GM23338 (cell line): ENCODE data around the gene ATG4A. TPM values are rescaled to one million over a fixed set of nuclear protein-coding genes. Genes with fewer than 3 reads are reported as not detected.

Experiments used
- ATAC-seq: fragments of 200-7000 bp; cut with Tn5 transposase; 3 replicates; pipeline ENCODE4 v1.9.1; 2020
- DNase-seq: peaks from one replicate; pipeline ENCODE4 v3.0.0-alpha.2; 2015; ENCODE audit warnings: low spot score
- H2AFZ ChIP-seq: fragments of 200-600 bp; sonication (generic); 2 replicates; pipeline ENCODE4 v1.8.0; 2016; ENCODE audit warnings: antibody characterized with exemption, mild to moderate bottlenecking, moderate library complexity
- H3F3A ChIP-seq: fragments of 200-600 bp; sonication (generic); replicated peaks from 2 replicates; pipeline ENCODE4 v1.8.0; 2017; ENCODE audit warnings: antibody characterized with exemption, mixed run types, low read depth
- H3K27ac ChIP-seq: fragments of 200-600 bp; sonication (generic); 2 replicates; pipeline ENCODE4 v1.6.1; 2016; ENCODE audit warnings: low read depth
- H3K27me3 ChIP-seq: fragments of 200-600 bp; sonication (generic); 2 replicates; pipeline ENCODE4 v1.8.0; 2016; ENCODE audit warnings: mild to moderate bottlenecking, mixed run types, moderate library complexity; ENCODE audit not compliant: insufficient read depth
- H3K36me3 ChIP-seq: fragments of 200-600 bp; sonication (generic); 2 replicates; pipeline ENCODE4 v1.8.0; 2016; ENCODE audit warnings: mild to moderate bottlenecking; ENCODE audit not compliant: insufficient read depth
- H3K4me1 ChIP-seq: fragments of 200-600 bp; sonication (generic); 2 replicates; pipeline ENCODE4 v1.8.0; 2016; ENCODE audit warnings: mild to moderate bottlenecking, moderate library complexity; ENCODE audit not compliant: insufficient read depth
- H3K4me2 ChIP-seq: fragments of 200-600 bp; sonication (generic); 2 replicates; pipeline ENCODE4 v1.7.1; 2017; ENCODE audit warnings: mixed run types
- H3K4me3 ChIP-seq: fragments of 200-600 bp; sonication (generic); 2 replicates; pipeline ENCODE4 v1.6.1; 2016; ENCODE audit warnings: mixed run types
- H3K79me2 ChIP-seq: fragments of 200-600 bp; sonication (generic); replicated peaks from 2 replicates; pipeline ENCODE4 v1.8.0; 2017; ENCODE audit warnings: mild to moderate bottlenecking; ENCODE audit not compliant: insufficient read depth
- H3K9me2 ChIP-seq: fragments of 200-600 bp; sonication (generic); 2 replicates; pipeline ENCODE4 v1.8.0; 2017; ENCODE audit not compliant: insufficient read depth
- H4K20me1 ChIP-seq: fragments of 200-600 bp; sonication (generic); replicated peaks from 2 replicates; pipeline ENCODE4 v1.8.0; 2017; ENCODE audit warnings: mild to moderate bottlenecking; ENCODE audit not compliant: insufficient read depth
- H3K27ac Mint-ChIP-seq: 2 replicates; pipeline ENCODE4 v1.8.0; 2020; ENCODE audit warnings: inconsistent platforms, mild to moderate bottlenecking, moderate library complexity, mixed read lengths
- H3K27me3 Mint-ChIP-seq: 3 replicates; pipeline ENCODE4 v1.8.0; 2022; ENCODE audit warnings: low read depth, mild to moderate bottlenecking, moderate library complexity, mixed read lengths, inconsistent platforms; ENCODE audit not compliant: insufficient read depth, poor library complexity
- H3K36me3 Mint-ChIP-seq: 3 replicates; pipeline ENCODE4 v1.8.0; 2021; ENCODE audit warnings: low read depth, mild to moderate bottlenecking, inconsistent platforms, moderate library complexity, mixed read lengths
- H3K4me1 Mint-ChIP-seq: 3 replicates; pipeline ENCODE4 v1.8.0; 2020; ENCODE audit warnings: mild to moderate bottlenecking, inconsistent platforms, mixed read lengths
- H3K4me3 Mint-ChIP-seq: 3 replicates; pipeline ENCODE4 v1.8.0; 2021; ENCODE audit warnings: moderate library complexity, mild to moderate bottlenecking, inconsistent platforms, mixed read lengths
- H3K9me3 Mint-ChIP-seq: 3 replicates; pipeline ENCODE4 v1.8.0; 2020; ENCODE audit warnings: moderate library complexity, mild to moderate bottlenecking, inconsistent platforms, mixed read lengths
- CREB1 ChIP-seq: fragments of 250-450 bp; sonication (Bioruptor Pico); IDR thresholded peaks from 2 replicates; pipeline ENCODE4 v1.5.0; 2020; ENCODE audit warnings: low read depth, mild to moderate bottlenecking, moderate library complexity
- ETS1 ChIP-seq: IDR thresholded peaks from 2 replicates; pipeline ENCODE4 v1.6.1; 2016; ENCODE audit warnings: antibody characterized with exemption
- EZH2 ChIP-seq: fragments of 200-600 bp; sonication (generic); IDR thresholded peaks from one replicate; pipeline ENCODE4 v1.8.0; 2017; ENCODE audit warnings: antibody characterized with exemption, mild to moderate bottlenecking, low read depth; ENCODE audit not compliant: unreplicated experiment
- EZH2phosphoT487 ChIP-seq: fragments of 200-600 bp; sonication (generic); IDR thresholded peaks from one replicate; pipeline ENCODE4 v1.8.1; 2018; ENCODE audit warnings: antibody characterized with exemption; ENCODE audit not compliant: unreplicated experiment
- JUNB ChIP-seq: IDR thresholded peaks from one replicate; pipeline ENCODE4 v1.6.1; 2016; ENCODE audit warnings: antibody characterized with exemption; ENCODE audit not compliant: unreplicated experiment
- NANOG ChIP-seq: IDR thresholded peaks from 2 replicates; pipeline ENCODE4 v1.6.1; 2016; ENCODE audit warnings: antibody characterized with exemption, borderline replicate concordance
- POLR2AphosphoS5 ChIP-seq: IDR thresholded peaks from 2 replicates; pipeline ENCODE4 v1.6.1; 2016; ENCODE audit warnings: antibody characterized with exemption, low read depth
- STAT1 ChIP-seq: IDR thresholded peaks from one replicate; pipeline ENCODE4 v1.6.1; 2016; ENCODE audit warnings: antibody characterized with exemption; ENCODE audit not compliant: unreplicated experiment
- ZNF114 ChIP-seq: fragments of 250-450 bp; sonication (Bioruptor Pico); IDR thresholded peaks from 2 replicates; pipeline ENCODE4 v1.5.0; 2020; ENCODE audit warnings: mild to moderate bottlenecking, moderate library complexity
- ZNF331 ChIP-seq: fragments of 250-450 bp; sonication (Bioruptor Pico); IDR thresholded peaks from 2 replicates; pipeline ENCODE4 v1.5.0; 2020; ENCODE audit warnings: low read depth, mild to moderate bottlenecking, moderate library complexity
- polyA plus RNA-seq: library from polyadenylated mRNA; unstranded; fragments of >200 nt; fragmentation: Nextera tagmentation; extraction: Ambion mirVana; gene quantifications from 2 replicates; pipeline ENCODE4 v1.2.1, GENCODE V29; 2016
- total RNA-seq: library from RNA; depleted of rRNA; stranded (reverse); fragments of >200 nt; shearing (Covaris generic); gene quantifications from 2 replicates; pipeline ENCODE4 v1.2.3, GENCODE V29; 2014
- TF ChIP-seq, protein P1 (sequence below): fragments of 250-450 bp; sonication (Bioruptor Pico); IDR thresholded peaks from 2 replicates; pipeline ENCODE4 v1.5.0; 2020; ENCODE audit warnings: mild to moderate bottlenecking, moderate library complexity
- TF ChIP-seq, protein P2 (sequence below), 2 experiments: fragments of 200-600 bp in 1 of 2; sonication (generic) in 1 of 2; conservative IDR thresholded peaks; 2 replicates each; pipeline versions ENCODE4 v1.5.1 to v1.6.1; 2016 to 2017; ENCODE audit warnings: antibody characterized with exemption in 2 of 2, low read depth in 2 of 2, mild to moderate bottlenecking in 2 of 2, moderate library complexity in 1 of 2
- TF ChIP-seq, protein P3 (sequence below): IDR thresholded peaks from one replicate; pipeline ENCODE4 v1.6.1; 2018; ENCODE audit warnings: antibody characterized with exemption; ENCODE audit not compliant: unreplicated experiment

Gene ATG4A
- total and polyA plus RNA-seq, 2 experiments from 2014 or later: 2.1 to 2.8 TPM

- no peak for TF ChIP-seq EZH2
These were observed 29.7 kb downstream of the ATG4A start (continued) for GRCh38 chrX:108121291-108121690.

GRCh38 chrX:108122748-108123147, 31.2 kb downstream of the ATG4A start:
- Mint-ChIP-seq H3K27me3 (no peaks in the 10 kb centered on the region), H3K4me1 (peaks cover 20% of the 10 kb centered on the region), H3K36me3 (no peaks in the 10 kb centered on the region), H3K9me3 (no peaks in the 10 kb centered on the region), H3K4me3 (no peak overlapping the region), H3K27ac (no peak overlapping the region)
- DNase-seq: no peak
- H3K36me3 ChIP-seq: no peaks in the 10 kb centered on the region
- no peak overlapping the region for H3K4me2 ChIP-seq
- H4K20me1 ChIP-seq: no peaks in the 10 kb centered on the region
- TF ChIP-seq ZNF114 (no peak), ZNF331 (CRISPR knock-in tag) (no peak), NANOG (no peak), ETS1 (no peak), EZH2 (no peak), JUNB (no peak), POLR2AphosphoS5 (no peak), CREB1 (CRISPR knock-in tag) (no peak), EZH2phosphoT487 (no peak), STAT1 (no peak)
- TF ChIP-seq, protein P1, sequence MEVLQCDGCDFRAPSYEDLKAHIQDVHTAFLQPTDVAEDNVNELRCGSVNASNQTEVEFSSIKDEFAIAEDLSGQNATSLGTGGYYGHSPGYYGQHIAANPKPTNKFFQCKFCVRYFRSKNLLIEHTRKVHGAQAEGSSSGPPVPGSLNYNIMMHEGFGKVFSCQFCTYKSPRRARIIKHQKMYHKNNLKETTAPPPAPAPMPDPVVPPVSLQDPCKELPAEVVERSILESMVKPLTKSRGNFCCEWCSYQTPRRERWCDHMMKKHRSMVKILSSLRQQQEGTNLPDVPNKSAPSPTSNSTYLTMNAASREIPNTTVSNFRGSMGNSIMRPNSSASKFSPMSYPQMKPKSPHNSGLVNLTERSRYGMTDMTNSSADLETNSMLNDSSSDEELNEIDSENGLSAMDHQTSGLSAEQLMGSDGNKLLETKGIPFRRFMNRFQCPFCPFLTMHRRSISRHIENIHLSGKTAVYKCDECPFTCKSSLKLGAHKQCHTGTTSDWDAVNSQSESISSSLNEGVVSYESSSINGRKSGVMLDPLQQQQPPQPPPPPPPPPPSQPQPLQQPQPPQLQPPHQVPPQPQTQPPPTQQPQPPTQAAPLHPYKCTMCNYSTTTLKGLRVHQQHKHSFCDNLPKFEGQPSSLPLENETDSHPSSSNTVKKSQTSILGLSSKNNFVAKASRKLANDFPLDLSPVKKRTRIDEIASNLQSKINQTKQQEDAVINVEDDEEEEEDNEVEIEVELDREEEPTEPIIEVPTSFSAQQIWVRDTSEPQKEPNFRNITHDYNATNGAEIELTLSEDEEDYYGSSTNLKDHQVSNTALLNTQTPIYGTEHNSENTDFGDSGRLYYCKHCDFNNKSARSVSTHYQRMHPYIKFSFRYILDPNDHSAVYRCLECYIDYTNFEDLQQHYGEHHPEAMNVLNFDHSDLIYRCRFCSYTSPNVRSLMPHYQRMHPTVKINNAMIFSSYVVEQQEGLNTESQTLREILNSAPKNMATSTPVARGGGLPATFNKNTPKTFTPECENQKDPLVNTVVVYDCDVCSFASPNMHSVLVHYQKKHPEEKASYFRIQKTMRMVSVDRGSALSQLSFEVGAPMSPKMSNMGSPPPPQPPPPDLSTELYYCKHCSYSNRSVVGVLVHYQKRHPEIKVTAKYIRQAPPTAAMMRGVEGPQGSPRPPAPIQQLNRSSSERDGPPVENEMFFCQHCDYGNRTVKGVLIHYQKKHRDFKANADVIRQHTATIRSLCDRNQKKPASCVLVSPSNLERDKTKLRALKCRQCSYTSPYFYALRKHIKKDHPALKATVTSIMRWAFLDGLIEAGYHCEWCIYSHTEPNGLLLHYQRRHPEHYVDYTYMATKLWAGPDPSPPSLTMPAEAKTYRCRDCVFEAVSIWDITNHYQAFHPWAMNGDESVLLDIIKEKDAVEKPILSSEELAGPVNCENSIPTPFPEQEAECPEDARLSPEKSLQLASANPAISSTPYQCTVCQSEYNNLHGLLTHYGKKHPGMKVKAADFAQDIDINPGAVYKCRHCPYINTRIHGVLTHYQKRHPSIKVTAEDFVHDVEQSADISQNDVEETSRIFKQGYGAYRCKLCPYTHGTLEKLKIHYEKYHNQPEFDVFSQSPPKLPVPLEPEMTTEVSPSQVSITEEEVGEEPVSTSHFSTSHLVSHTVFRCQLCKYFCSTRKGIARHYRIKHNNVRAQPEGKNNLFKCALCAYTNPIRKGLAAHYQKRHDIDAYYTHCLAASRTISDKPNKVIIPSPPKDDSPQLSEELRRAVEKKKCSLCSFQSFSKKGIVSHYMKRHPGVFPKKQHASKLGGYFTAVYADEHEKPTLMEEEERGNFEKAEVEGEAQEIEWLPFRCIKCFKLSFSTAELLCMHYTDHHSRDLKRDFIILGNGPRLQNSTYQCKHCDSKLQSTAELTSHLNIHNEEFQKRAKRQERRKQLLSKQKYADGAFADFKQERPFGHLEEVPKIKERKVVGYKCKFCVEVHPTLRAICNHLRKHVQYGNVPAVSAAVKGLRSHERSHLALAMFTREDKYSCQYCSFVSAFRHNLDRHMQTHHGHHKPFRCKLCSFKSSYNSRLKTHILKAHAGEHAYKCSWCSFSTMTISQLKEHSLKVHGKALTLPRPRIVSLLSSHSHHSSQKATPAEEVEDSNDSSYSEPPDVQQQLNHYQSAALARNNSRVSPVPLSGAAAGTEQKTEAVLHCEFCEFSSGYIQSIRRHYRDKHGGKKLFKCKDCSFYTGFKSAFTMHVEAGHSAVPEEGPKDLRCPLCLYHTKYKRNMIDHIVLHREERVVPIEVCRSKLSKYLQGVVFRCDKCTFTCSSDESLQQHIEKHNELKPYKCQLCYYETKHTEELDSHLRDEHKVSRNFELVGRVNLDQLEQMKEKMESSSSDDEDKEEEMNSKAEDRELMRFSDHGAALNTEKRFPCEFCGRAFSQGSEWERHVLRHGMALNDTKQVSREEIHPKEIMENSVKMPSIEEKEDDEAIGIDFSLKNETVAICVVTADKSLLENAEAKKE (CRISPR knock-in tag): no peak
- TF ChIP-seq, protein P2, sequence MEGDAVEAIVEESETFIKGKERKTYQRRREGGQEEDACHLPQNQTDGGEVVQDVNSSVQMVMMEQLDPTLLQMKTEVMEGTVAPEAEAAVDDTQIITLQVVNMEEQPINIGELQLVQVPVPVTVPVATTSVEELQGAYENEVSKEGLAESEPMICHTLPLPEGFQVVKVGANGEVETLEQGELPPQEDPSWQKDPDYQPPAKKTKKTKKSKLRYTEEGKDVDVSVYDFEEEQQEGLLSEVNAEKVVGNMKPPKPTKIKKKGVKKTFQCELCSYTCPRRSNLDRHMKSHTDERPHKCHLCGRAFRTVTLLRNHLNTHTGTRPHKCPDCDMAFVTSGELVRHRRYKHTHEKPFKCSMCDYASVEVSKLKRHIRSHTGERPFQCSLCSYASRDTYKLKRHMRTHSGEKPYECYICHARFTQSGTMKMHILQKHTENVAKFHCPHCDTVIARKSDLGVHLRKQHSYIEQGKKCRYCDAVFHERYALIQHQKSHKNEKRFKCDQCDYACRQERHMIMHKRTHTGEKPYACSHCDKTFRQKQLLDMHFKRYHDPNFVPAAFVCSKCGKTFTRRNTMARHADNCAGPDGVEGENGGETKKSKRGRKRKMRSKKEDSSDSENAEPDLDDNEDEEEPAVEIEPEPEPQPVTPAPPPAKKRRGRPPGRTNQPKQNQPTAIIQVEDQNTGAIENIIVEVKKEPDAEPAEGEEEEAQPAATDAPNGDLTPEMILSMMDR (conservative IDR thresholded peaks at IDR 0.05; ENCODE audit: low read depth in 2 of 2): no peak
- TF ChIP-seq, protein P3, sequence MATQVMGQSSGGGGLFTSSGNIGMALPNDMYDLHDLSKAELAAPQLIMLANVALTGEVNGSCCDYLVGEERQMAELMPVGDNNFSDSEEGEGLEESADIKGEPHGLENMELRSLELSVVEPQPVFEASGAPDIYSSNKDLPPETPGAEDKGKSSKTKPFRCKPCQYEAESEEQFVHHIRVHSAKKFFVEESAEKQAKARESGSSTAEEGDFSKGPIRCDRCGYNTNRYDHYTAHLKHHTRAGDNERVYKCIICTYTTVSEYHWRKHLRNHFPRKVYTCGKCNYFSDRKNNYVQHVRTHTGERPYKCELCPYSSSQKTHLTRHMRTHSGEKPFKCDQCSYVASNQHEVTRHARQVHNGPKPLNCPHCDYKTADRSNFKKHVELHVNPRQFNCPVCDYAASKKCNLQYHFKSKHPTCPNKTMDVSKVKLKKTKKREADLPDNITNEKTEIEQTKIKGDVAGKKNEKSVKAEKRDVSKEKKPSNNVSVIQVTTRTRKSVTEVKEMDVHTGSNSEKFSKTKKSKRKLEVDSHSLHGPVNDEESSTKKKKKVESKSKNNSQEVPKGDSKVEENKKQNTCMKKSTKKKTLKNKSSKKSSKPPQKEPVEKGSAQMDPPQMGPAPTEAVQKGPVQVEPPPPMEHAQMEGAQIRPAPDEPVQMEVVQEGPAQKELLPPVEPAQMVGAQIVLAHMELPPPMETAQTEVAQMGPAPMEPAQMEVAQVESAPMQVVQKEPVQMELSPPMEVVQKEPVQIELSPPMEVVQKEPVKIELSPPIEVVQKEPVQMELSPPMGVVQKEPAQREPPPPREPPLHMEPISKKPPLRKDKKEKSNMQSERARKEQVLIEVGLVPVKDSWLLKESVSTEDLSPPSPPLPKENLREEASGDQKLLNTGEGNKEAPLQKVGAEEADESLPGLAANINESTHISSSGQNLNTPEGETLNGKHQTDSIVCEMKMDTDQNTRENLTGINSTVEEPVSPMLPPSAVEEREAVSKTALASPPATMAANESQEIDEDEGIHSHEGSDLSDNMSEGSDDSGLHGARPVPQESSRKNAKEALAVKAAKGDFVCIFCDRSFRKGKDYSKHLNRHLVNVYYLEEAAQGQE: no peak
- peaks cover 4% of the 10 kb centered on the region; the same call in 1 of the 2 replicates for H3K4me1 ChIP-seq
- H3F3A ChIP-seq: no peaks in the 10 kb centered on the region
- H3K27ac ChIP-seq: no peak overlapping the region
- no peaks in the 10 kb centered on the region for H3K27me3 ChIP-seq
- H3K79me2 ChIP-seq: no peaks in the 10 kb centered on the region
- no peak overlapping the region for H3K4me3 ChIP-seq
- no peaks in the 10 kb centered on the region for H3K9me2 ChIP-seq
- no peak overlapping the region for H2AFZ ChIP-seq
- no peak for ATAC-seq
